Activated gamma-delta T cell (primary cell): ENCODE measurements around the gene PYGL.
"Not testable (repeated sequence)": the region's sequence is repeated elsewhere in the genome, so short reads cannot be mapped to it uniquely, and the experiment has no call there.

Experiments
- DNase-seq: peaks from one replicate; lab custom pipeline; 2025; lab: John Stamatoyannopoulos, UW

The PYGL gene

GRCh38 chr14:50926851-50927386 is 17.4 kb downstream of the PYGL start:
- DNase-seq, result no peak

GRCh38 chr14:50924843-50925242 is 19.4 kb downstream of the PYGL start:
- no peak for DNase-seq

GRCh38 chr14:50924236-50924635 is 20.0 kb downstream of the PYGL start:
- no peak for DNase-seq

GRCh38 chr14:50922803-50923202 is 21.5 kb downstream of the PYGL start:
- DNase-seq, result no peak

- DNase-seq, result no peak
Observed at GRCh38 chr14:50920482-50921230, 23.6 kb downstream of the PYGL start.

DNA sequence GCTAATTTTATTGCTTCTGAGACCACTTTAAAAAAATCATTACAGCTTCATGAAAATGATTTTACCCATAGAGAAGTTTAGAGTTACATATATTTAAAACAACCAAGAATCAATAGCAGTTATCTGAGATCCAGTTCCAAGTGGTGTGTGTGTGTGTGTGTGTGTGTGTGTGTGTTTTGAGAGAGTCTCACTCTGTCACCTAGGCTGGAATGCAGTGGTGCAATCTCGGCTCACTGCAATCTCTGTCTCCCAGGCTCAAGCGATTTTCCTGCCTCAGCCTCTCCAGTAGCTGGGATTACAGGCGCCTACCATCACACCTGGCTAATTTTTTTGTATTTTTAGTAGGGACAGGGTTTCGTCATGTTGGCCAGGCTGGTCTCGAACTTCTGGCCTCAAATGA is 24.8 kb downstream of the PYGL start:
- not testable (repeated sequence) for DNase-seq

GRCh38 chr14:50917449-50917848 is 26.8 kb downstream of the PYGL start:
- DNase-seq, result no peak

GRCh38 chr14:50910495-50911420 is 33.5 kb downstream of the PYGL start:
- no peak for DNase-seq

DNA sequence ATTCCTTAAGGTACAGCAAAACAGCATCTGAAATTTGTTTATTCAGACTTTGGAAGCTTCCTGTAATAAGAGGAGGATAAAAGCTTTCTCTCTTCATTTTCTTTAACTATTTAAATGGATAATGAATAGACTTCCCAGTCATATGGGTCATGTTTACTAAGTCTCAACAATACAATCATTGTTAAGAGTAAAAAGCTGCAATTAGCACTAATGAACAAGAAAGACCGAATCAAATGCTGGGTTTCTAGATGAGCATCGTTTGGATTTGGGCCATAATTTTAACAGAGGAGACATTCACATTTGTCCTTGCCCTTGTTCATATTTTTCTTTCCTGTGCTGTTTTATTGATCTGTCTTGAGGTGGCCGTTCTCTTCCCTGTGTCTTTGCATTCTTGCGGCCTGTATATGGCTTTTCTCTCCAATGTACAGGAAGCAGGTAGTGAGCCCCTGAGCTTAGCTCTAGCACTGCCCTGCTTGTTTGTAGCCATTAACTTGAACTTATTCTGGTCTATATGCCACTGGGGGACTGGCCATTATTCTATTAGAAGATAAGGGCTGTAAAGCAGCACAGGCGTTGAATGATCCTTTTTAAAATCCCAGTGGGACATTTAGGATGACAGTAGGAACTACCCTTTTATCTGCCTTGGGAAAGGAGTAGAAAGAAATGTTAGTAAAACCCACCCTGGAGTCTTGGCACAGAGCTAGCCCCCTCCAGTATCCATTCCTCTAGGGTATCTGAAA is 37.8 kb downstream of the PYGL start:
- no peak for DNase-seq

DNA sequence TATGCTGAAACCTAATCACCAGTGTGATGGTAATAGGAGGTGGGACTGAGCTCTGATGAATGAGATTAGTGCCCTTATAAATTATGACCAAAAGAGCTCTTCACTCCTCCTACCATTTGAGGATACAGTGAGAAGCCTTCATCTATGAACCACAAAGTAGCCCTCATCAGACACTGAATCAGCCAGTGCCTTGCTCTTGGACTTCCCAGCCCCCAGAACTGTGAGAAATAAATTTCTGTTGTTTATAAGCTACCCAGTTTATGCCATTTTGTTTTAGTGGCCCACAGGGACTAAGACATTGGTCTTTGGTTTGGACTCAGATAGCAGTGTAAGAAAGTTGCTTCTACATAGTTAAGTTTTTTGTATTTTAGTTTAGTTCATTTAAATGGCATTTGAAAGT is 39.6 kb downstream of the PYGL start:
- no peak for DNase-seq

DNA sequence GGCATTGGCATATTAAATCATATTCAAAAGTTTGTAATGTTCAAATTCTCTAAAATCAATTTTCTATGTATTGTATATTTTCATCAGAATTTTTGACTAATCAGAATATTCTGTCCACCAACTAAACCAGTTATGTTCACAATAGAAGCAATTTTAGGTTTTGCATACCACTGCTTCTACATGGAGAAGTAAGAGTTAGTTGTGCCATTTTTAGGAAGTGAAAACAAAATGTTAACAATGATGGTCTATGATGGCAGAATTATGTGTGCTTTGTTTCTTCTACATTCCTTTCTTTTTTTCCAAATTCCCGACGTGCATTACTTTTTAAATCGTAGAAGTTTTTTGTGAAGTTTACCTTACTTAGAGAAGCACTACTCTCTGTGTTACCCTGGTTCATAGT is 42.9 kb downstream of the PYGL start:
- DNase-seq, result no peak

DNA sequence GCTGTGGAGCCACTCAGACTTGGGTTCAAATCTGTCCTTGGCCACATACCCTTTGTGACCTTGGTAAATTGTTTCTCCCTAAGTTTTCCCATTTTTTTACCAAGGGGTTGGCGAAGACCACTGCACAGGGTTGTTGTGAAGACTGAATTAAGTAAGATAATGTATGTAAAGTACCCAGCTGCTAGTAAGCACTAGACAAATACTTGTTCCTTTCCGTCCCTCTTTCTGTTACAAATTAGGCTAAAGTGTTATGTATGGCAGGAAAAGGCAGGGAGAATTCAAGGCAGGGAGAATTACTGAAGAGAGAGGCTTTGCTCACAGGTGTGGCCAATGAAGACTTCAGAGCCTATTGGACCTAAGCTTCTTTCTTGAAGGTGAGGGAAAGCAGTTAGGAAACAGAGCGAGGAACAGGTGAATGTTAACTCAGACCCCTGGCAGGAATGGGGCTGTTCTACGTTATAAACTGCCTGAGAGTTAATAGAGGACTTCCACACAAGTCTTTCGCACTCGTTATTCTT is 46.6 kb downstream of the PYGL start:
- no peak for DNase-seq

DNA sequence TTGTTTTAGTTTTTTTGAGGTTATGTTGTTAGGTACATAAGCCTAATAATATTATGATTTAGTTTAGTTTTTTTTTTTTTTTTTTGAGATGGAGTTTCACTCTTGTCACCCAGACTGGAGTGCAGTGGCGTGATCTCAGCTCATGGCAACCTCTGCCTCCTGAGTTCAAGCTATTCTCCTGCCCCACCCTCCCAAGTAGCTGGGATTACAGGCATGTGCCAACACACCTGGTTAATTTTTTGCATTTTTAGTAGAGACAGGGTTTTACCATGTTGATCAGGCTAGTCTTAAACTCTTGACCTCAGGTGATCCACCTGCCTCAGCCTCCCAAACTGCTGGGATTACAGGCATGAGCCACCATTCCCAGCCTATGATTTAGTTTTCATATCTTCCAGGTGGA is 47.3 kb downstream of the PYGL start:
- DNase-seq, result not testable (repeated sequence)

GRCh38 chr14:50896421-50896820 is 47.9 kb downstream of the PYGL start:
- not testable (repeated sequence) for DNase-seq

- DNase-seq, result no peak
Observed at GRCh38 chr14:50892255-50892654, 52.0 kb downstream of the PYGL start.

GRCh38 chr14:50887476-50887875 is 56.8 kb downstream of the PYGL start:
- no peak for DNase-seq

DNA sequence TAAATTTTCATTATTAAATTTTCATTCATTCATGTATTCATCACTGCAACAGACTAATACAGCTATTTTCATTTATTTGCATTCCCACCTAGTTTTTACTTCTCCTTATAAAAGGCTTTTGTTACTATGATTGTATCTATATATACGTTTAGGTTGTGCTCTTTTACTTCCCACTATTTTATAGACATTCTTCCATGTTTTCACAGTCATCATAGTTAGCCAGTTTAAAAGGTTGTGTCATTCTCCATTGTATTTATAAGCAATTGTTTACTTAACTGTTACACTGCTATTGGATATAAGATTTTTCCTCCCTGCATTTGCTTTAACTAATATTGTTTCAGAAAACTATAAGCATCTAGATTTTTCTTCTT is 60.5 kb downstream of the PYGL start:
- no peak for DNase-seq

DNA sequence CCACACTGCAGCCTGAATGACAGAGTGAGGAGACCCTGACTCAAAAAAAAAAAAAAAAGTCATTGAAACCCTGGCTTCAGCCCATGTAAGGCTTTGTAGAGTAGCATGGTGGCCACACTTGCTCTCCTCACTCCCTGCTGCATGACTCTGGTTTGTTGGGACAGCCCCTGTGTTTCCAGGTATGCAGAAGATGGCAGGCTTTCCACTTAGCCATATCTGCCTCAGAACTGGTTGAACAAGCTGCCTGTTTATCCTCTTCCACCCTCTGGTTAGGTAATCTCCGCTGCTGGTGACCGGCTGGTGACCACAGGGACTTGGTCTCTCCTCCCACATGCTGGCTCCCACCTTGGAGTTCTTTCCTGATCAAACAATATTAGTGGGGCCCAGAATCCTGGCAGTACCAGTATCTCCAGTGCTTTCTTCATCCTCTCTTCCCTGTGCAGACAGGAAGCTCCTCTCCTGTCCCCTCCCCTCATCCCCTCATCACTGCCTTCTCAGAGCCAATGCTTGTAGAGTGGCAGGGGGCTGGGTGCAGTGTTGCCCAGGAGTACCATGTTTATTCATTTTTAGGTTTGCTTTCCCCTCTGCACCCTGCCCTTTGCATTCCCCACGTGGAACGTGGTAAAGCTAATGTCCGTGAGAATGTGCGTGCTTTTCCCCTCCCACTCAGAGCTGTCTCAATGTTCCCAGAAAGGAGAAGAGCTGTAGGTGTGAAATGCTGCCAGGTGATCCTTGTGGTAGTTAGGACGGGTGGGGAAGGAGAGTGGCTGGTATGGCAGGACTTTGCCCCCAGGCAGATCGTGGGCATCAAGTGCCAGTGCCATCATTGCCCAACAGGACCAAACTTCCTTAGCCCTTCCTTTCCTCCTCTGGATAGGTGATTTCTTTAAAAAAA is 61.1 kb downstream of the PYGL start:
- no peak for DNase-seq

GRCh38 chr14:50875359-50876070 is 68.8 kb downstream of the PYGL start:
- no peak for DNase-seq

DNA sequence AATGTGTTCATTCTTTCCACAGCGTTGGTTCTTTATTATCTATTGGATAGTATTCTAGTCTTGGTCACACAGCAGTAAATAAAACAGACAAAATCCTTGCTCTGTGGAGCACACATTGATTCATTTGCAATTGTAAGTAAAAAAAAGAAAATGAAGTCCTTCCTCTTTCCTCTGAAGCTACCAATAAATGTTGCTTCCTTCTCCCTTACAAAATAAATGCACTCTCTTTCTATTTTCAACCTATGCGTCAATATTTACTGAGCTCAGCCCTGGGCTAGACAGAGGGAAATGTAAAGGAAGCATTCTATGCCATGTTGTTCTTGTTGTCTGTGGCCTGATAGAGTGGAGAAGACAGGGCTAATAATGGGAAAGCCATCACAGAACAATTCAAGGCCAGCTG is 69.5 kb downstream of the PYGL start:
- no peak for DNase-seq
